ENCODE data around the gene NR2C2.
A peak's percentile ranks its signal among the peaks of the same experiment; 100 is the strongest.

GRCh38 chr3:14921034-14921616 lies 26.3 kb upstream of the NR2C2 start:
- TF ChIP-seq POLR2AphosphoS5 (IDR thresholded peaks at IDR 0.05; ENCODE audit: low read depth) = no peak
- TF ChIP-seq, protein P1, sequence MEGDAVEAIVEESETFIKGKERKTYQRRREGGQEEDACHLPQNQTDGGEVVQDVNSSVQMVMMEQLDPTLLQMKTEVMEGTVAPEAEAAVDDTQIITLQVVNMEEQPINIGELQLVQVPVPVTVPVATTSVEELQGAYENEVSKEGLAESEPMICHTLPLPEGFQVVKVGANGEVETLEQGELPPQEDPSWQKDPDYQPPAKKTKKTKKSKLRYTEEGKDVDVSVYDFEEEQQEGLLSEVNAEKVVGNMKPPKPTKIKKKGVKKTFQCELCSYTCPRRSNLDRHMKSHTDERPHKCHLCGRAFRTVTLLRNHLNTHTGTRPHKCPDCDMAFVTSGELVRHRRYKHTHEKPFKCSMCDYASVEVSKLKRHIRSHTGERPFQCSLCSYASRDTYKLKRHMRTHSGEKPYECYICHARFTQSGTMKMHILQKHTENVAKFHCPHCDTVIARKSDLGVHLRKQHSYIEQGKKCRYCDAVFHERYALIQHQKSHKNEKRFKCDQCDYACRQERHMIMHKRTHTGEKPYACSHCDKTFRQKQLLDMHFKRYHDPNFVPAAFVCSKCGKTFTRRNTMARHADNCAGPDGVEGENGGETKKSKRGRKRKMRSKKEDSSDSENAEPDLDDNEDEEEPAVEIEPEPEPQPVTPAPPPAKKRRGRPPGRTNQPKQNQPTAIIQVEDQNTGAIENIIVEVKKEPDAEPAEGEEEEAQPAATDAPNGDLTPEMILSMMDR (IDR thresholded peaks at IDR 0.05; ENCODE audit: insufficient read depth, low read length) = peak; percentile 86
- TF ChIP-seq GABPA (IDR thresholded peaks at IDR 0.05; ENCODE audit: low read depth) = no peak
